Ishikawa (cell line): ENCODE results near the gene ARHGDIA.

Source experiments
- CEBPB ChIP-seq: IDR thresholded peaks from 2 replicates; pipeline ENCODE4 v1.6.1; 2012
- EGR1 ChIP-seq: IDR thresholded peaks from 2 replicates; pipeline ENCODE4 v1.6.1; 2012
- FOXM1 ChIP-seq: IDR thresholded peaks from 2 replicates; pipeline ENCODE4 v1.6.1; 2012; ENCODE audit warnings: low read depth, borderline replicate concordance
- RAD21 ChIP-seq: IDR thresholded peaks from 2 replicates; pipeline ENCODE4 v1.6.1; 2012; ENCODE audit warnings: low read depth
- REST ChIP-seq: IDR thresholded peaks from 2 replicates; pipeline ENCODE4 v1.6.1; 2012; ENCODE audit warnings: low read depth, mild to moderate bottlenecking
- TCF12 ChIP-seq: IDR thresholded peaks from 2 replicates; pipeline ENCODE4 v1.6.1; 2012; ENCODE audit warnings: low read depth
- YY1 ChIP-seq: IDR thresholded peaks from 2 replicates; pipeline ENCODE4 v1.6.1; 2012; ENCODE audit warnings: low read depth
- ZBTB7A ChIP-seq: IDR thresholded peaks from 2 replicates; pipeline ENCODE4 v1.6.1; 2012; ENCODE audit warnings: low read depth

GRCh38 chr17:81842378-81842724 is 28.8 kb downstream of the ARHGDIA start:
- TF ChIP-seq TCF12, result no peak
- TF ChIP-seq CEBPB, result no peak
- no peak for TF ChIP-seq REST
- no peak for TF ChIP-seq EGR1
- no peak for TF ChIP-seq ZBTB7A
- no peak for TF ChIP-seq RAD21
- TF ChIP-seq YY1, result no peak
- TF ChIP-seq FOXM1, result no peak
